ENCODE data around the gene DCBLD1.

The DCBLD1 gene

DNA sequence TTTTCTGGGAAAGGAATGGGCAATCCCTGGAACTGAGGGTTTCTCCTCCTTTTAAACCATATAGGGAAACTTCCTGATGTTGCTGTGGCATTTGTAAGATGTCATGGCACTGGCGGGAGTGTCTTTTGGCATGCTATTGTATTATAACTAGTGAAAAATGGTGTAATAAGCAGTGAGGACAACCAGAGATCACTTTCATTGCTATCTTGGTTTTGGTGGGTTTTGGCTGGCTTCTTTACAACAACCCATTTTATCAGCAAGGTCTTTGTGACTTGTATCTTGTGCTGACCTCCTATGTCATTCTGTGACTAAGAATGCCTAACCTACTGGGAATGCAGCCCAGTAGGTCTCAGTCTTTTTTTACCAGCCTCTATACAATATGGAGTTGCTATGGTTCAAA is 9.1 kb upstream of the DCBLD1 start:
- no peak for DNase-seq

DNA sequence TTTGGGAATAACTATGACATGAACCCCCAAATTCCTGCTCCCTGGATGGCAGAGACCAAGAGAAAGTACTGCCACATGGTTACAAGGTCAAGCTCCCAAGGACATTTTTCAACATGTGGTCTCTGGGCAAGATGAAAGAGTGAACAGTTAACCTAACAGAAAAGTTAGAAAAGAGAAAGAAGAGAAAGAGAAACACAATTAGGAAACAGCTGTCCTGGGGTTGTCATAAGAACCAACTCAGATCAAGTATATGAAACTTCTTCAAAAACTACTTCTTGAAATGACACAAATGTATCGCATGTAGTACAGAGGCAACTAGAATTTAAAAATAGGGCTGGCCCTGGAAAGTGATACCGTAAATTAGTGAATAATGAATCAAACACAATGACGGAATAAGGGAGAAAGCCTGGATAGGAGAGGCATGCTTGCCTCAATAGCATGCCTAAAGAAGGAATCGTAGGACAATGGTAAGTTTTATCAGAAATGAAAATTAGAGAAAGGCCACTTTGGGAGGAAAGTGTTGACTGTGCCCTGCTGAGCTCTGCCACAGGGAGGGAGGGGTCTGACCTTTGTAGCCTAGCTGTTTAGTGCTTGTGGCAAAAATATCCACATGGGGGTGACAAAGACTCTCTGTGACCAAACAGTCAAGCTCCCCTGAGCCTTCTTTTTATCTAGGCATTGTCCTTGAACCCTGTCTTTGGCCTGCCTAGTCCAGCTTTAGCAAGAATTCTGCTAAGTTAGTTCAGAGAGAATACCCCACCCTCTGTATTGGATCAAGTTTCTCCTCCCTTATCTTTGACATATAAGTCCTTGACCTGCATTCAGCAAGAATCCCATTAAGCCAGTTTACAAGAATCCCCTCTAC is 4.3 kb upstream of the DCBLD1 start:
- no peak for DNase-seq

DNA sequence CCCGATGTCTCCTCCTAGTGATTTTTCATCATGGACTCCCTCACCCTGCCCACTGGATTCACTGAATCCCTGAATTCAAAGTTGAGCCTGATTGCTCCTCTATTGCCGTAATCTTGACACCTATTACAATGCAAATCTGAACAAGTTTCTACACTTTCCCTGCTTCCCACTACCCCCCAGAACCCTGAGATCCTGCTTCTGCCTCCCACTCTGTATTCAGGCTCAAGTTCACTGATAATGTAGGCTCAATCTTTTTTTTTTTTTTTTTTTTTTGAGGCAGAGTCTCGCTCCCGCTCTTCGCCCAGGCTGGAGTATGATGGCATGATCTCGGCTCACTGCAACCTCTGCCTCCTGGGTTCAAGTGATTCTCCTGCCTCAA is 3.6 kb upstream of the DCBLD1 start:
- DNase-seq, result no peak

DNA sequence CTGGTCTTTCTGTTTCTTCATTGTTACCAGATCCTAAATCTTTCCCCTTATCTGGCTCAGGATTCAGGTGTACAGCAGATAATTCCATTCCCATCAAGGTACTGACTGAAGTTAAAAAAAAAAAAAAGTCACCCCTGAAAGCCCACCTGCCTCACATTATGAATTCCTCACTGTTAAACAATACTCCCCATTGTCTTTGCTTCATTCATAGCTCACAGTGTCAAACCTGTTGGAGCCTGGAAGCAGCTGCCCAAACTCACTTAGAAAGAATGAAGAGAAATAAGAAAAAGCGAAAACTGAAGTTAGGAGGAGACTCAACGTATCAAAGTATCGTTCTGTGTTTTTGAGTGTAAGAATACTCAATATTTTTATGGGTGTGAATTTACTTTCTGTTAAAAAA is 1.8 kb upstream of the DCBLD1 start:
- DNase-seq, result no peak

DNA sequence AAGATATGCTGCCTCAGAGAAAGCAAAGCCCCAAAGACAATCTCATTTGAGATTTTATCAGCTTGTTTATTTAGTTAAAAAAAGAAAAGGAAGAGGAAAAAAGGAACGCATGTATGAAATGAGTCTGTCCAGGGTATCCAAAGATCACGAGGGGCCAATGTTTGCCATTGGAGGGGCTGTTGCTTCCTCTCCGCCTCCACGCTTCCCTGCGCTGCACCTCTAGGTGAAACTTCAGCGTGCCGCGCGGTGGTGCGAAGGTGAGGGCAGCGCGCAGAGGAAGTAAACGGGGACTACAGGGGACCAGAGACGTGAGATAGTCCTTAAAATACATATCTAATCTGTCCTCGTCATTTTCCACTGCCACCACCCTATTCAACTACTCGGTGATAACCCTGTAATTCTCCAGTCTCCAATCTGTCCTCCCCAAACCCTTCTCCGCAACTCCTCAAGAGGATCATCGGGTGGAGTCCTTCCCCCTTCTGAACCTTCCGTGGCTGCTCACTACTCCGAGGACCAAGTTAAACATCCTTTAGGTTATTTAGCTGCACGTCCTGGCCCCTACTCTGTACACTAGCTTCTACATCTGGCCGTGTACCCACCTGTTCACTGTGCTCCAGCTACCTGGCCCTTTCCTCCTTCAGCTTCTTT is 1.1 kb upstream of the DCBLD1 start:
- DNase-seq, result peak; percentile 19

DNA sequence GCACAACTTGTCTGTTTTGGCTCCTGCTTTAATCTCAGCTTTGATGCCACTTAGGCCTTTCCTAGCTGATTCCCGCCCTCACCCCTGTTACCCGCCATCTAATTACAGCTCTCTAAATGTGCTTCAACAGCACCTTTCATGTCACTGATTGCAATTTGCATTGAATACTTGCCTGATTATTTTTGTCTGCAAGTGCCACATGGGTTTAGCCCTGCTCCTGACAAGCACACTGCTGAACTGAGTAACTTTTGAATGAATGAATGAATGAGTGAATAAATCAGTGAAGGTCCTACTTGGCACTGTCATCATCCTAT is 591 bp upstream of the DCBLD1 start:
- DNase-seq, result no peak

DNA sequence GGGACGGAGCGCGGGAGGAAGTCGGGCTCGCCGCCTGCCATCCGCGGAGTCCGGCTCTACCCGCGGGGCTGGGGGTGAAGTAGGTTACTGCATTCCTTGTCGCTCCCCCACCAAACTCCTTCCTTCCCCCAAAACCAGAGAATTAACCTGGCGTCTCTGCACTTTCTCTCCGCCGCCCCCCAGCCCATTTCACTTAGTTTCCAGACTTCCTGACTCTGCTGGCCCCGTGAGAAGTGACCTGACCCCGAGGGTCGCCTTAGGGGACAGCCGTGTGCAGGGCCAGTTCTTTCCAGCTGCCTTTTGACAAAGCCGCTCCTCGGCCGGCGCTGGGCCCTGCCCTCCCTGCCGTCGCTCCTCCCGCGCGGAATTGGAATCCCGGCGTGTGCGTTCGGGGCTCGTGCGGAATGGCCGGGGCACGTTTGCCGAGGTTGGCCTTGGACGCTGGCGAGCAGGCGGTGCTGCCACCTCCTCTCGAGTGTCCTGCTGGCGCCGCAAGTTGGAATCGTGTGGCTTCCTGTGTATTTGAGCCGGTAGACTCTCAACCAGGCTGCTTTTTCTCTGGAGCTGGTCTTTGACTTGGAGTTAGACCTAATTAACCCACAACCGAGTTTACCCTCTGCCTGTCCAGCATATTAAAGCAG is 650 bp downstream of the DCBLD1 start:
- DNase-seq, result peak; percentile 13

DNA sequence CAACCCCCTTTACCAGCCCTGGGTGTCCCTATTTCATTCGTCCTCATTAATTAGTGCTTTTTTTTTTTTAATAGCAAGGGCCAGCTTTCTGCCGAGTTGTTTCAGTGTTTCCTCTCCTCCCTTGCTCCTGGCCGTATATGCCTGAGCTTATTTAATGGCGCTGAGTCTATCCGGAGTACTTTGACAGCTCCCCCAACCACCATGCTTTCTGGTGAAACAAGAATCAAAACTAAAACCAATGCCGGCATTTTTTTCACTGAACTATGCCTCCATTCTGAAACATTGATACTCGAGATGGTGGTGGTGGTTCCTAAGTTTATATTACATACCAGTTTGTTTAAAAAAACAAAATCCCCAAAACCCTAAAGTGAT is 1.2 kb downstream of the DCBLD1 start:
- no peak for DNase-seq

DNA sequence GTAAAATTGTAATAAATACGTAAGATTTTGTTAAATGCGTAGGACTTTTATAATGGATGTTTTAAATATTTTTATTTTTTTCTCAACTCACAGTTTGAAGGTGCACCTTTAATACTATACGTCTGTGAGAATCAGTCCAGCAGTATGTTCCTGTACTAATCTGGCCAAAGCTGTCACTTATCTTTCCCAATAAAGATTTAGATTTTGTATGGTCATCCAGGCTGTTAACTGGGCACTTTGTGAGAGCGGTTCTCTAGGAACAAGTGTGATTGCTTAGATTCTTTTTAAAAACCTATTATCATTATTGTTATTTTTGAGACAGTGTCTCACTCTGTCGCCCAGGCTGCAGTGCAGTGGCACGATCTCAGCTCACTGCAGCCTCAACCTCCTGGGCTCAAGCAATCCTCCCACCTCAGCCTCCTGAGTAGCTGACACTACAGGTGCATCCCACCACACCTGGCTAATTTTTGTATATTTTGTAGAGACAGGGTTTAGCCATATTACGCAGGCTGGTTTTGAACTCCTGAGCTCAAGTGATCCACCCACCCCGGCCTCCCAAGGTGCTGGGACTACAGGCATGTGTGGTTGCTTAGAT is 1.7 kb downstream of the DCBLD1 start:
- no peak for DNase-seq

DNA sequence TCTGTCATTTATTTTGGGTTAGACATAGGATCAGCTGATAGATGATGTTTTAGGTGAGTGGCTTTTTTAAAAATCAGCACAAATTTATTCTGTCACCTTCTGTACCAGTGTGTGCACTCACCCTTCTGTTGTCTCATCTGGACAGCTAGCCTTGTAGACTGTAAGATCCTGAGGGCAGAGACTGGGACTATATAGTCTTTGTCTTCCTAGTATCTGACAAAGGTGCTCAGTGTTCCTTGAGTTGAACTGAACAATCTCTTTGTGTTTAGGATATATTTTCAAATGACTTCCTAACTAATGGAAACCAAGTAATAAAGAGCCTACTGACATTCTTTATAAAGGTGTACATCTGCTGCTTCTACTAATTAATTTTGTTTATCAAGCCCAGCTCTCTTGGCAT is 3.0 kb downstream of the DCBLD1 start:
- no peak for DNase-seq

DNA sequence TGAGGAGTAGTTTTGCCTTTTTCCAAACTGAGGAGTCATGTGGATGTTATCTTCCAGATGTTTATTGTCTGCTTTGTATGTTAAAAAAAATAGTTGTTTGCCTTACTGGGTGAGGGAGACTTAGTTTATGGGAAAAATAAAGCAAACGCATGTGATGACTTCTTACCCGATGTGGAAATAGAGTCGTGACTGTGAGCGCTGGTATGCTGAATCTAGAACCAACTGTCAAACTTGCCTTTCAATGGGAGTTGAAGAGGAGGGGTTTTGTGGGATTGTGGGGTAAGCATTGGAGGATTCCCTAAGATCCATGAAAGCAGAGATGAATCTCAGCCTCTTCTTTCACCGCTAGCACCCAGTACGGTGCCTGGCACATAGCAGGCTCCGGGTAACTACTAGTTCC is 5.3 kb downstream of the DCBLD1 start:
- no peak for DNase-seq

DNA sequence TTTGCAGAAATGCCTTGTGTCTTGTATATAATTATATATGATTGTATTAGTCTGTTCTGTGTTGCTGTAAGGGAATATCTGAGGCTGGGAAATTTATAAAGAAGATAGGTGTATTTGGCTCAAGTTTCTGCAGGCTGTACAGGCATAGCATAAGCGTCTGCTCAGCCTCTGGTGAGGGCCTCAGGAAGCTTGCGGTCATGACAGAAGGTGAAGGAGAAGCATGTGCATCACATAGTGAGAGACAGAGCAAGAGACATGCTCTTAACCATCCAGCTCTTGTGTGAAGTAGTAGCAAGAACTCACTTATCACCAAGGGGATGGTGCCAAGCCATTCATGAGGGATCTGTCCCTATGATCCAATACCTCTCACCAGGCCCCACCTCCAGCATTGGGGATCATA is 6.5 kb downstream of the DCBLD1 start:
- no peak for DNase-seq

DNA sequence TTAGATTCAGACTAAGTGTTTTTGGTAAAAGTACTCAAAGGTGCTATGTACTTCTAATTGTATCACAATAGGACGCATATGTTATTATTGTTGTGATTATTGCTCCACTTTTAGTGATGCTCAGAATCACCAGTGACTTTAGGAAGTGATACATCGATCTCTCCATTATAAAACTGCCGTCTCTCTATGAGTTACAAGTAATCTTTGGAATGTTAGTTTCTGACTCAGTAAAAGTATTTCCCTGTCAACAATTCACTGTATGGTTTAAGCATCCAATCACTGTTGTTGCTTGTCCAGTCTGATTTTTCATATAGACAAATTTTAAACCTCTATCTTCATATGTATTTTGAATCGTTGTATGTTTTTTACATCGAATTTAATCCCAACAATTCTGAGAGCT is 9.4 kb downstream of the DCBLD1 start:
- no peak for DNase-seq

DNA sequence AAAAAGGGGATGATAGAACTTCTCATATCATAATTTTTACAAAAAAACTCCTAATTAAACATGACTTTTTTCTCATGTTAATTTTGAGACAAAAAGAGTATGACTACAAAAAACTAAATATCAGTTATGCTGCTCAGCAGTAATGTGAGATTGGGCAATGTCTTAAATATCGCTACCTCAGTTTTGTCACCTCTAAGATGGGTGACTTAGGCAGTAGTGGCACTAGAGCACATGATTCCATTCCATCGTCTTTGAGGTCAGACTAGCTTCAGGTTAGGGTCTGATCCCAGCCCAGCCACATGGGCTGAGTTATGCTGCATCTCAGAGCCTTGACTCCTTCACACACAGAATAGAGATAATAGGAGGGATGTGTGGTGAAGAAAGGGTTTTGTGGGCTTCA is 11.0 kb downstream of the DCBLD1 start:
- no peak for DNase-seq

DNA sequence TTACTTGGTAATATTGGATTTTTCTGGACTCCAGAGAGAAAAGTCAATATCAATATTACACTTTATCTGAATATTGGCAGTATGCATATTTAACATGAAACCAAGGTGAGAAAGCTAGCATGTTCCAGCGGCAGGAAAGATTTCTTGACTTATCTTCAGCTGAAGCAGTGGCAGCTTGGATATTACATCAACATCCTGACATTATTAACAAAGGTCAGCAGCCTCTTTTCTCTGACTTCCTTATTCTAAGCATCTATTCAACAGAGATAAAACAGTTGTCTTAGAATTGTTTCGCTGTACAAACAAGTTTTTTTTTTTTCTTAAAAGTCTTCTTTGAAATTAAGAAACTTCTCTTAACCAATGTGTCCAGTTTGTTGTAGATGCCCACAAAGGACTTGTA is 11.8 kb downstream of the DCBLD1 start:
- no peak for DNase-seq

DNA sequence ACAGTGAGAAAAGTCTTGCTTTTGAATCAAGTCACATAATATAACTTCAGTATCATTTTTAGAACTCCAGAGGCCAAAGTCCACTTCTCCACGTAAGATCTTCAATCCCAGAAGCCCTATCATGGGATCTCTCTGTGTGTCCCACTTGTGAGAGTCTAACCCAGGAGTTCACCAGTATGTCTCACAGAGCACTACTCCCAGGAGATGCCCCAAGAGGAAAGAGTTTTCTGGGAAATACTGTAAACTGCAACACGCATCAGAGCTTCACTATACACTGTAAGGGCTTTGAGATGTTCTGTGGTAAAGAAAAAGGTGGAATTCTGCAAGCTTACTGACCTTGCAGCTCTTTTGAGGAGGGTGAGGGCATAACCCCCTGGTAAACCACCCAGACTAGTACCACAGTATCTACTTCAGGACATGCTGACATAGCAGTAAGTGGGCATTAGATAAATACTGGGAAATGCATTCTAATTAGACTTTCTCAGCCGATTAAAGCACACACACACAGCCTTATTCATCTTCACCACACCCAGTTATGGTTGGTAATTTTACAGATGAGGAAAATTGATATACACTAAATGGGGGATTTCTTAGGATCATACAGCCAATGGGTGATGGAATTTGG is 12.3 kb downstream of the DCBLD1 start:
- DNase-seq, result no peak

DNA sequence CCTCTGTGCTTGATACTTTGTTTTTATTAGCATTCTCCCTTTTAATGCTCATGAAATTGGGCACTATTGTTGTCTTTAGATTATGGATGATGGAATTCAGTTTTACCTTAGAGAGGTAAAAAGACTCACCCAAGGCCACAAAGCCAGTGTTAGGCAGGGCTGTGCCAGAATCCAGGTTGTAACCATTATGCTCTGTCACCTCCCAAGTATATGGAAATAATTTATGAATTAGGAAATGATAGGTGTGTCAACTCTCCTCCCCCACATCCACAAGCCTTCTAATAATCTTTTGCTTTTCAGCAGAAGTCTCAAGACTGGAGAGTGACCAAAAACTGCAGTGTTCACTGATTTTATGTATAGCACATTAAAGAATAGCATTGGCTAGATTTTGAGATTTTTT is 13.0 kb downstream of the DCBLD1 start:
- no peak for DNase-seq

DNA sequence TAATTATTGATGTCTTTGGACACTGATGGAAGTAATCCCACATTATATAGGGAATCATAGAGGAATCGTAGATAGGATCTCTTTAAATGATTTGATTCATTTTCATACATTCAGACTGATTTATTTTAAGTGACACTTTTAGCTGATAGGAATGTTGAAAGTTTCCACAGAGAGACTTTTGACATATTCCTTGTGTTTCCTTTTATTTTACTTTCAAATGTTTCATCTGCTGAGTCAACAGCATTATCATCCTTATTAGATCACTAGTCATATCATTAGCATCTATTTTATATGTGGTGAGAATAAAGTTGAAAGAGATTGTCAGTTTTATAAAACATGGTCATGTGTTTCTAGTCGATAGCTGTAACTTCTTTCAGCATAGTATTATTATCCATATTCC is 13.4 kb downstream of the DCBLD1 start:
- no peak for DNase-seq

DNA sequence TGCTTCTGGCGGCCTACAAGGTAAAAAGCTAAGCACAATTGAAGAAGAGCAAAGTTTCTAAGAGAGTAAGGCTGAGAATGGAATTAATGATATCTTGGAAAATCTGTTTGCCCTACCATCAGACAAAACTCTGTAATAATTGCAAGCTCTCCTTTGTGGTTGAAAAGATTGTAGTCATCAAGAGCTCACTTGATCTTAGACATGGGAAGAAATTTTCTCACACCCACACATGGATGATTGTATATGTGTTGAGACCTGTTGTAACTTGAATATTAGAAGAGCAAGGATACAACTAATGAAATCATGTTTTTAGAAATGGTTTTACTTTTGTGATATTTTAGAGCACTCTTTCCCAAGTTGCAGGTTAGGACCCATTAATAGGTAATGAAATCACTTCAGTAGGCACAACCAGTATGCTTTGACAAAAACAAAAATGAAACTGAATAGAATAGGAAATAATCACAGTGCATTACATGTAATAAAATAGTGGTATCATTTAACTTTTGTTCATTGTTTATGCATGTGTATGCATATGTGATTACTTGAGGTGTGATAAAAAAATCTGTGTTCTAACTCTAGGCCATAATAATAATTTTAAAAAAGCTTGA is 14.0 kb downstream of the DCBLD1 start:
- DNase-seq, result no peak

DNA sequence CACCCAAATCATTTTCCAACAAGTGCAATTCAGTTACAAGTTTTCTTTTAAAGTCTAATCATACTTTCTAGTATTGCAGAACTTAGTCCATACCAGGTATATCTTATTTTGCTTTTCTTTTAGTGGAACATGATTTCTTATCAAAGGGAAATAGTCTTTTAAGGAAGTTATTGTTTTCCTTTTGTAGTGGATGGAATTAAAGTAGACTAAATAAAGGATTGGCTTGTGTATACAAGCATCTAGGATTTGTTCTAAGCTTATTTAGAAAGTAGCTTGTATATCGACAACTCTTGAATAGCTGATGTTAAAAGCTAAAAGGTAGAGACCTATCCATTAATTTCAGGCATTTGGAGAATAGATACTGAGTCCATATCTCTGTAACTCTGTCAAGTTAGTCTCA is 14.8 kb downstream of the DCBLD1 start:
- DNase-seq, result no peak

DNA sequence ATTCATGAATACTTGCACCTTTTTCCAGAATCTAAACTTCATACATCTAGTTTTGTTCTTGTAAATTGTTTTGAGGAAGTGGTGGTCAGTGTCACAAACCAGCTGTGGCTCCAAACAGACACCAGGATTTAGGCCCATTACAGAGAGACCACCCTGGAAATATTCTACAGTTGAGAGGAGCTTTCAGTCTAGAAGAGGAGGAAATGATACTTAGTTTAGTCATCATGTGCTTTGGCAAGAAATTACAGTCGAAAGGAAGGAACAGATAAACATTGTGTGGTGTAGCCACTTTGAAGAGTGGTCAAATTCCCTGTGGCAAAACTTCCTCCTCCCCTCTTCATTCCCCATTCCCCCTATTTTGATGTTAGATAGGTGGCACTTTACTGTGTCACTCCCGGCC is 15.7 kb downstream of the DCBLD1 start:
- DNase-seq, result no peak

DNA sequence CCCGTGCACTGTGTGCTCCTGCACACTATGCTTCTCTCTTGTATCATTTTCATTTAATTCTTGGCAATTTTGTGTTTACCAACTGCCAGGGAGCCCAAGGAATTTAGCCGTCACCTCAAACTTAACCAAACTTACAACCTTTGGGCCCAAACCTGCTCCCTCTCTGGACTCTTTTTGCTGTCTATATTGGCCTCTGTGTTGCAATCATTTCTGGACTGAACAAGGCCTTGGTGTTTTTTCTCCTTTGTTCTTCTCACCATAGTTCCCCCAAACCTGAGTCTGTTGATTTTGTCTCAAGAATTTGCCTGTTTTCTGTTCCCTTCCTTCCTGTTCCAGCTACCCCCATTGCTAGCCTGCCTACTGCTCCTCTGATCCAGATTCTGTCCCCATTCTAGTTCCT is 19.2 kb downstream of the DCBLD1 start:
- DNase-seq, result no peak

DNA sequence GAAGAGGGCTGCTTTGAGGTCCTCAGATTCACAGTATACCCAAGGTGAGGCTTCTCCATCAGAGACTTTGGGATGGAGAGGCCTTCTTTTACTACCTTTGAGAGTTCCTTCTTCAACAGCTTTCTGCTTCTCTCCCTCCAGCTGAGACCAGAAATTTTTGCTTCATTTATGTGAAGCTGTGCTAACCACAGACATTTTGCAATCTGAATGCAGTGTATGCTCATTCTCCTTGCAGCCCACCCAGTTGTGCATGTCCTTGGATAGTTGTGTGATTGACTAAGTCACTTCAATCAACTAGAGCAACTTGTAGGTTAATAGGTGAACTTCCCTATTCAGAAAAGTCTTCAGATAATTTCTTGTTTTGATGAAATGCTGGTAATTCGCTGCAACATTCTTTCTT is 20.1 kb downstream of the DCBLD1 start:
- no peak for DNase-seq
